ENCODE results near the gene SMYD3.
"Not testable (repeated sequence)": the region's sequence is repeated elsewhere in the genome, so short reads cannot be mapped to it uniquely, and the experiment has no call there.

SMYD3 gene

GRCh38 chr1:245762396-245762910 is 744.6 kb downstream of the SMYD3 start:
- in situ Hi-C loops (cut with MboI; ENCODE audit: low sequenced_read_pairs), result no loop called here

DNA sequence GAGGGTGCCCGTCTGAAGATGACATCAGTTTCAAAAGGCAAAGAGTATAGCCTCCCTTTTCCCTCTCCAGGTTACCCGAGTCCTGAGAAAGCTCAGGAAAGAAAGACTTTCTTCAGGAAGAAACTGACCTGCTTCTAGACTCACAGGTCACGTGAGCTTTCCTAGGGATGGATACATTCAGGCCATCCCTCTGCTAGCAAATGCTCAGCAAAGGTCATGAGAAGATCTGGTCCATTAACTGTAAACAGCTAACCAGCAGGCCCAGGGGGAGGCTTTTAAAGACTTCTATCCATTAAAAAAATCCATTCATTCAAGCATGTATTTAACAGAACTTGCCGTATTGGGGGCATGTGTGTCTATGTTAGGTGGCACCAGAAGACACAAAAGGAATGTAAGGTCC is 746.8 kb downstream of the SMYD3 start:
- in situ Hi-C loops (cut with MboI; ENCODE audit: low sequenced_read_pairs), result no loop called here

GRCh38 chr1:245754463-245754961 is 752.6 kb downstream of the SMYD3 start:
- in situ Hi-C loops (cut with MboI; ENCODE audit: low sequenced_read_pairs), result no loop called here

- in situ Hi-C loops (cut with MboI; ENCODE audit: low sequenced_read_pairs), result no loop called here
Measured at GRCh38 chr1:245753807-245754206, 753.3 kb downstream of the SMYD3 start.

- in situ Hi-C loops (cut with MboI; ENCODE audit: low sequenced_read_pairs), result no loop called here
Measured at GRCh38 chr1:245752561-245752960, 754.5 kb downstream of the SMYD3 start.

DNA sequence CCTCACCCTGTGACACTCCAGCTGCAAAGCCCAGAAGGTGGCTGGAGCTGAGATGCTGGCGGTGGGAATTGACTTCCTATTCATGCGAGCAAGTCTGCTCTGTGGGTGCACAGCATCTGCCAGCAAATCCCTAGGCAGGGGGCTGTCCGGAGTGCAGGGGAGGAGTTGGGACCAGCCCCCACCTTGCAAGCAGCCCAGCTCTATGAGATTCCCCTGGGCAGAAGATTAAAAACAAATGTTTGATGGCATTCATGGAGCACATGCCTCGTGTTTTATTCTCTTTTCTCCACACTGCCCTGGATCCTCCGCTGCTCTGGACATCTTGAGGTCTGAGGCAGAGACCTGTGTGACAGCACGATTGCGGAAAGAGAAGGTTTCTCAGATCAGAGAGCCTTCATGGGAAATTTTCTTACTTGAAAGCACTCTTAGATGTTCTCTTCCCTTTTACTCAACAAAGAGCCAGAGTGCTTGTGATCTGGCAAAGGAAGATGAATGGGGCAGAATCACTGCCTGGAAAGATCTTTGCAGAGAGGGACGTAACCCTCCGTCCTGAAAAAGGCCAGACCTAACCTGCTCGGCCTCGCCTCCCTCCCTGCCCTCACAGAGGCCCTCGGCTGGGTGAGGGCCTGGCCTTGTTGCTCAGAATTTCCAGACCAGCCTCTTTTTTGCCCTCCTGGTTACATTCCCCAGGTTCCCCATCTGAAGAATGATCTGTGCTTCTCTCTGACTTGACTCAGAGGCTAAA is 755.2 kb downstream of the SMYD3 start:
- in situ Hi-C loops (cut with MboI; ENCODE audit: low sequenced_read_pairs), result no loop called here

- in situ Hi-C loops (cut with MboI; ENCODE audit: low sequenced_read_pairs), result no loop called here
Measured at GRCh38 chr1:245751116-245751515, 756.0 kb downstream of the SMYD3 start.

- in situ Hi-C loops (cut with MboI; ENCODE audit: low sequenced_read_pairs), result no loop called here
Measured at GRCh38 chr1:245750261-245750660, 756.8 kb downstream of the SMYD3 start.

- in situ Hi-C loops (cut with MboI; ENCODE audit: low sequenced_read_pairs), result no loop called here
Measured at GRCh38 chr1:245749053-245749452, 758.0 kb downstream of the SMYD3 start.

DNA sequence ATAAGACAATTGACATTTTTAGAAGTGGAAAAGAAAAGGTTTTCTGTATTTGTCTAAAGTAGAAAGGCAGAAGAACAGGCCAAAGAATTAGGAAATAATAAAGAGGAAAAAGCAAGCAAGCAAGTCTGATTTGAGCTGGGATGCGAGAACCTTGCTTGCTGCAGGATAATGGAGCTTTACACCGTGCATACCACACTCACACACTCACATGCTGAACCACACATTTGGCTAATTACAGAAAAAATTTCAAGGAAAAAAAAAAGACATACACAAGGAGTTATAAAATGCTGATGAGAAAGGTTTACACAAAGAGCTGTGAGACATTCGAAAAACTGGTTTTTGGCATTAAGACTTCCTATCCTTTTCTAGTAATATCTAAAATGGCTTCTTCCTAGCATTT is 758.4 kb downstream of the SMYD3 start:
- in situ Hi-C loops (cut with MboI; ENCODE audit: low sequenced_read_pairs), result no loop called here

GRCh38 chr1:245748240-245748639 is 758.8 kb downstream of the SMYD3 start:
- in situ Hi-C loops (cut with MboI; ENCODE audit: low sequenced_read_pairs), result no loop called here

GRCh38 chr1:245742896-245743295 is 764.2 kb downstream of the SMYD3 start:
- in situ Hi-C loops (cut with MboI; ENCODE audit: low sequenced_read_pairs), result no loop called here

DNA sequence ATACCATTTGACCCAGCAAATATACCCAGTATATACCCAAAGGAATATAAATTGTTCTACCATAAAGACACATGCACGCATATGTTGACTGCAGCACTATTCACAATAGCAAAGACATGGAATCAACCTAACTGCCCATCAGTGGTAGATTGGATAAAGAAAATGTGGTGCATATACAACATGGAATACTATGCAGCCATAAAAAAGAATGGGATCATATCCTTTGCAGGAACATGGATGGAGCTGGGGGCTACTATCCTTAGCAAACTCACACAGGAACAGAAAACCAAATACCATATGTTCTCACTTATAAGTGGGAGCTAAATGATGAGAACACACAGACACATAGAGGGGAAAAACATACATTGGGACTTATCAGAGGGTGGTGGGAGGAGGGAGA is 766.7 kb downstream of the SMYD3 start:
- in situ Hi-C loops (cut with MboI; ENCODE audit: low sequenced_read_pairs), result not testable (repeated sequence)

DNA sequence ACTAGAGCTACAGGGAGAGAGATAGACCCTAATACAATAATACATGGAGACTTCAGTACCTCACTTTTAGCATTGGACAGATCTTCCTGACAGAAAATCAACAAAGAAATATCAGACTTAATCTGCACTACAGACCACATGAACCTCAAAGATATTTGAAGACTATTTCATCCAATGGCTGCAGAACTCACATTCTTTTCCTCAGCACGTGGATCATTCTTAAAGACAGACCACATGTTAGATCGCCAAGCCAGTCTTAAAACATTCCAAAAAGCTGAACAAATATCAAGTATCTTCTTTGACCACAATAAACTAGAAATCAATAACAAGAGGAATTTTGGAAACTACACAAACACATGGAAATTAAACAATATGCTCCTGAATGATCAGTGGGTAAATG is 776.3 kb downstream of the SMYD3 start:
- in situ Hi-C loops (cut with MboI; ENCODE audit: low sequenced_read_pairs), result no loop called here

GRCh38 chr1:245728035-245728434 is 779.0 kb downstream of the SMYD3 start:
- in situ Hi-C loops (cut with MboI; ENCODE audit: low sequenced_read_pairs), result not testable (repeated sequence)

DNA sequence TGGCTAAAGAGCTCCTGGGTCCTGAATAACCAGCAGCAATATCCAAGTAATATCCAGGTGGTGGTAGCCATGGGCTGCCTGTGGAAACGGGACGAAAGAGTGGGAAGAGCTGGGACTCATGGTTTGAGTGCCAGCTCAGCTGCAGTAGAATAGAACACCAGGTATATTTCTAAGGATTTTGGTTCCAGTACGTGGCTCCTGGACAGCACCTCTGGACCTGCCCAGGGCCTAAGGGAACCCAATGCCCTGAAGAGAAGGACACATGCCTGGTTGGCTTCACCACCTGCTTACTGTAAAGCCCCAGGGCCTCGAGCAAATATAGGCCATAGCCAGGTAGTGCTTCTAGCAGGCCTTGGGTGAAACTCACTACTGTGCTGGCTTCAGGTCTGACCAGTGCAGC is 785.6 kb downstream of the SMYD3 start:
- in situ Hi-C loops (cut with MboI; ENCODE audit: low sequenced_read_pairs), result no loop called here

GRCh38 chr1:245718951-245719350 is 788.1 kb downstream of the SMYD3 start:
- in situ Hi-C loops (cut with MboI; ENCODE audit: low sequenced_read_pairs), result no loop called here

- in situ Hi-C loops (cut with MboI; ENCODE audit: low sequenced_read_pairs), result no loop called here
Measured at GRCh38 chr1:245718123-245718522, 789.0 kb downstream of the SMYD3 start.

DNA sequence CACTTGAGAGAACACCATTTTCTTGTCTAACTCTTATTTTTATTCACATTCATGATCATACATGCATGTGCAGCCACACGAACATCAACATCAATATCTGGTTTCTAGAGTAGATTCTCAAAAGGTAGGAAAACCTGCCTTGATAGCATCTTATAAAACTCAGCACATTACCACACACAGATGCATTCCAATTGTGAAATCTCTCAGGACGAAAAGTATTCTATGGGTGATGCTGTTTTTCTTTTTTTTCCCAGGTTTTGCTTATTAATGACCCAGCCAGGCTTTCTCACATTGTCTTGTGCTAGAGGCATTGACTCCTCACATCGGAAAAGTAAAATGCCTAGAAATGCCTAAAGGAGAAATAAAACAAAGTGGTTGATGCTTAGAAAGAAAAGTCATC is 789.5 kb downstream of the SMYD3 start:
- in situ Hi-C loops (cut with MboI; ENCODE audit: low sequenced_read_pairs), result no loop called here

- in situ Hi-C loops (cut with MboI; ENCODE audit: low sequenced_read_pairs), result no loop called here
Measured at GRCh38 chr1:245716561-245716960, 790.5 kb downstream of the SMYD3 start.

GRCh38 chr1:245715970-245716369 is 791.1 kb downstream of the SMYD3 start:
- in situ Hi-C loops (cut with MboI; ENCODE audit: low sequenced_read_pairs), result no loop called here

DNA sequence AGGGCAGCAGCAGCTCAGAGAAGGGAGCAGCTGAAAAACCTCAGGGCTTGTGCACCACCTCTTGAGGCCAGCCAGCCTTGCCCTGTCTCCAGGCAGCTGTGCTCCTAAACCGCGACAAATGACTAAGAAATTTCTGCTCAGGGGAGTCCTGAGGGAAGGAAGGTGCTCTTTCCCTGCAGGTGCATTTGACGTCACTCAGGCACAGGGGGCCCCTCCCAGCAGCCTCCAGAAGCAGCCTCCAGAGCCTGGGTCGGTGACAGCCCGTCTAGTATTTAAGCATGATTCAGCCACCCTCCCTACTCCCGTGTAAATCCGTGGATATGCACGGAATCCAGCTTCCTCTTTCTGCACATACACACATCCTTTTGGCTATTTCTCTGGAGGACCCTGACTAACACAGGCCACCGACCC is 791.8 kb downstream of the SMYD3 start:
- in situ Hi-C loops (cut with MboI; ENCODE audit: low sequenced_read_pairs), result no loop called here

GRCh38 chr1:245714027-245714426 is 793.1 kb downstream of the SMYD3 start:
- in situ Hi-C loops (cut with MboI; ENCODE audit: low sequenced_read_pairs), result not testable (repeated sequence)

Data from hTERT RPE-1 (cell line).